ENCODE results near the gene ADK.

Gene ADK

DNA sequence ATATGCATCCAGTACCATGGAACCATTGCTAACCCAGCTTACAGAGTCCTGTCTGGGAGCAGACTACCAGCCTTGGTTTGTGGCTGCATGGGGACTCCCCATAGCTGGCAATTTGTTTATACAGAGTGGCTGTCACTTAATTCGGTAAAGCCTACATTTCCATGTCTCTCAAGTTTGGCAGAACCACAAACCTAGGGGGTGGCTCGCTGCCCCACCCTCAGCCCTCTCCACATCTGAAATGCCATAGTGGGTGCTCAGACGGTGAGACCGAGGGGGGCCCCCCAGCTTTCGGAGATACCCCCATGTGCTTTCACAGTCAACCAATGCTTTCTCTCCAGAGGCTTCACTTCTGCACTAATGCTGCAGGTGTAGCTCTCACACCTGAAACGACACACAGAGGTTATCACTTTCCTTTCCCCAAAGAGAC, 599.8 kb downstream of the ADK start:
- TF ChIP-seq TAF1 (IDR thresholded peaks at IDR 0.05; ENCODE audit: borderline replicate concordance, insufficient read depth, low read length) (no peak), REST (IDR thresholded peaks at IDR 0.05; ENCODE audit: insufficient read depth in 1 of 2, low read depth in 2 of 2, low read length in 2 of 2) (no peak), FOXP2 (optimal IDR thresholded peaks at IDR 0.05; ENCODE audit: borderline replicate concordance, extremely low read depth, extremely low read length, insufficient read depth) (no peak), SIN3A (IDR thresholded peaks at IDR 0.05; ENCODE audit: borderline replicate concordance, insufficient read depth, low read length) (no peak), POLR2AphosphoS5 (IDR thresholded peaks at IDR 0.05; ENCODE audit: low read depth, low read length) (no peak)

DNA sequence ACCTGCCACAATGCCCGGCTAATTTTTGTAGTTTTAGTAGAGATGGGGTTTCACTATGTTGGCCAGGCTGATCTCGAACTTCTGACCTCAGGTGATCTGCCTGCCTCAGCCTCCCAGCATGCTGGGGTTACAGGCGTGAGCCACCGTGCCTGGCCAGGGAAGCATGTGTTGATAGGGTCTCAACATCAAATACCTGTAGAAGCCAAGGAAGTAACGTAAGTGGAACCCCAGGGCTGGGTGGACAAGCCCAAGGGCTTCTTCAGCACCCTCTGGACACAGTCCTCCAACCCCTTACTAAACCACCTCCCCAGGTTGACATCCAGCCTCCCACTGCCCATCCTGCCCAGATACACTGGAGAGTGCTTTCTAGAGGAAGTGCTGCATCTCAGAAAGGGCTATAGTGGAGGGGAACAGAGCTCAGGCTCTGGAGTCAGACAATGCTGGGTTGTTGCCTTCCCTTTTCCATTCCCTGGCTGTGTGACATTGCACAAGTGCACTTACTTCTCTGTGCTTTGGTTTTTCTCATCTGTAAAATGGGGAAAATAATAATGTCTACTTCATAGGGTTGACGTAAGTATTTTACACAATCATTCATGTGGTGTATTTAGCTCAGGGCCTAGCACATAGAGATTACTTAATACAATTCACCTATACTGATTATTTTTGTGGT, 601.5 kb downstream of the ADK start:
- TF ChIP-seq REST (IDR thresholded peaks at IDR 0.05; ENCODE audit: insufficient read depth in 1 of 2, low read depth in 2 of 2, low read length in 2 of 2) (no peak), SIN3A (IDR thresholded peaks at IDR 0.05; ENCODE audit: borderline replicate concordance, insufficient read depth, low read length) (no peak), TAF1 (IDR thresholded peaks at IDR 0.05; ENCODE audit: borderline replicate concordance, insufficient read depth, low read length) (no peak), FOXP2 (optimal IDR thresholded peaks at IDR 0.05; ENCODE audit: borderline replicate concordance, extremely low read depth, extremely low read length, insufficient read depth) (no peak), POLR2AphosphoS5 (IDR thresholded peaks at IDR 0.05; ENCODE audit: low read depth, low read length) (no peak)

GRCh38 chr10:74753442-74754211, 602.6 kb downstream of the ADK start:
- TF ChIP-seq FOXP2 (optimal IDR thresholded peaks at IDR 0.05; ENCODE audit: borderline replicate concordance, extremely low read depth, extremely low read length, insufficient read depth) (no peak), REST (IDR thresholded peaks at IDR 0.05; ENCODE audit: insufficient read depth in 1 of 2, low read depth in 2 of 2, low read length in 2 of 2) (no peak), TAF1 (IDR thresholded peaks at IDR 0.05; ENCODE audit: borderline replicate concordance, insufficient read depth, low read length) (no peak), POLR2AphosphoS5 (IDR thresholded peaks at IDR 0.05; ENCODE audit: low read depth, low read length) (no peak), SIN3A (IDR thresholded peaks at IDR 0.05; ENCODE audit: borderline replicate concordance, insufficient read depth, low read length) (no peak)

- TF ChIP-seq SIN3A (IDR thresholded peaks at IDR 0.05; ENCODE audit: borderline replicate concordance, insufficient read depth, low read length): no peak
- no peak for TF ChIP-seq REST (IDR thresholded peaks at IDR 0.05; ENCODE audit: insufficient read depth in 1 of 2, low read depth in 2 of 2, low read length in 2 of 2)
- TF ChIP-seq FOXP2 (optimal IDR thresholded peaks at IDR 0.05; ENCODE audit: borderline replicate concordance, extremely low read depth, extremely low read length, insufficient read depth): no peak
- no peak for TF ChIP-seq POLR2AphosphoS5 (IDR thresholded peaks at IDR 0.05; ENCODE audit: low read depth, low read length)
Measured at GRCh38 chr10:74754381-74754821, 603.4 kb downstream of the ADK start.
